DND-41 (cell line): ENCODE results near the gene IFITM5.

ENCODE experiments used
- CTCF ChIP-seq: IDR thresholded peaks from 2 replicates; pipeline ENCODE4 v1.5.1; 2012; ENCODE audit warnings: borderline replicate concordance, low read length, moderate library complexity, mild to moderate bottlenecking; ENCODE audit not compliant: poor library complexity, severe bottlenecking; ENCODE audit errors: extremely low read depth
- EZH2 ChIP-seq: IDR thresholded peaks from 3 replicates; pipeline ENCODE4 v1.6.1; 2012; ENCODE audit warnings: borderline replicate concordance, low read depth, mild to moderate bottlenecking, moderate library complexity, low read length, inconsistent platforms; ENCODE audit not compliant: severe bottlenecking

- TF ChIP-seq EZH2 (no peak), CTCF (no peak)
These were observed 19.2 kb downstream of the IFITM5 start for GRCh38 chr11:279966-280705.
